Mesenteric fat pad (tissue), 1 donor: ENCODE data around the gene TFDP1. TPM values are rescaled to one million over a fixed set of nuclear protein-coding genes. Genes with fewer than 3 reads are reported as not detected.
A peak's percentile ranks its signal among the peaks of the same experiment; 100 is the strongest.

Source experiments
- DNase-seq: peaks from one replicate; pipeline ENCODE4 v3.0.0-alpha.2; 2020; ENCODE audit warnings: low spot score
- long read RNA-seq: library from polyadenylated mRNA; unstranded; transcript quantifications from one replicate; pipeline ENCODE4 v2.0.0, GENCODE V29; 2020
- total RNA-seq: library from RNA; stranded (reverse); fragmentation: NEBNext Ultra II Directional; extraction: Animal tissue kit (Norgen Biotek cat#: 25700); gene quantifications from one replicate; pipeline ENCODE4 v1.2.1, GENCODE V29; 2021
- donor health status: DM: yes; HTN: yes; CAD: no.

Gene TFDP1, protein sequence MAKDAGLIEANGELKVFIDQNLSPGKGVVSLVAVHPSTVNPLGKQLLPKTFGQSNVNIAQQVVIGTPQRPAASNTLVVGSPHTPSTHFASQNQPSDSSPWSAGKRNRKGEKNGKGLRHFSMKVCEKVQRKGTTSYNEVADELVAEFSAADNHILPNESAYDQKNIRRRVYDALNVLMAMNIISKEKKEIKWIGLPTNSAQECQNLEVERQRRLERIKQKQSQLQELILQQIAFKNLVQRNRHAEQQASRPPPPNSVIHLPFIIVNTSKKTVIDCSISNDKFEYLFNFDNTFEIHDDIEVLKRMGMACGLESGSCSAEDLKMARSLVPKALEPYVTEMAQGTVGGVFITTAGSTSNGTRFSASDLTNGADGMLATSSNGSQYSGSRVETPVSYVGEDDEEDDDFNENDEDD
- 66.4 TPM for total RNA-seq
- long read RNA-seq, partial matches to known transcripts = 11 of 38 reads
- long read RNA-seq, other reads (novel, unspliced or antisense) = 27 of 38 reads

GRCh38 chr13:113584205-113584869, at the start of gene TFDP1:
Gene TFDP1, plus strand, starts transcription at chr13:113584753. Its CDS starts 1,085 bp downstream, at chr13:113585838.
- peak; percentile 92 for DNase-seq

- DNase-seq = peak; percentile 64
These were observed 49.2 kb upstream of the TFDP1 start for GRCh38 chr13:113535381-113535781.

GRCh38 chr13:113536461-113537110, 48.0 kb upstream of the TFDP1 start:
- peak; percentile 57 for DNase-seq

DNA sequence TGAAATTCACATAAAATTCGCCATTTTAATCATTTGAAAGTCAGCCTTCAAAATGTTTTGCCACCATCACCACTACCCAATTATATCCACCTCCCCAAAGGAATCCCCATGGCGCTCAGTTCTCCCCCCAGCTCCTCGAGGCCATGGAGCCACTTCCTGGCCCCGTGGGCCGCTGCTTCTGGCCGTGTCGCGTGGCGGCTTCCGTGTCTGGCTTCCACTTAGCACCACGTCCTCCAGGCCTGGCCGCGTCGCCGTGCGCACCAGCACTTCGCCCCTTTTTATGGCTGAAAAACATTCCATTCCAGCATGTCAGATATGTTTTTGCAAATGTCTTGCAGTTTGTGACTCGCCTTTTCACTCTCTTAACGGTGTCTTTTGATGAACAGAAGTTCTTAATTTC, 47.3 kb upstream of the TFDP1 start:
- peak; percentile 37 for DNase-seq

DNA sequence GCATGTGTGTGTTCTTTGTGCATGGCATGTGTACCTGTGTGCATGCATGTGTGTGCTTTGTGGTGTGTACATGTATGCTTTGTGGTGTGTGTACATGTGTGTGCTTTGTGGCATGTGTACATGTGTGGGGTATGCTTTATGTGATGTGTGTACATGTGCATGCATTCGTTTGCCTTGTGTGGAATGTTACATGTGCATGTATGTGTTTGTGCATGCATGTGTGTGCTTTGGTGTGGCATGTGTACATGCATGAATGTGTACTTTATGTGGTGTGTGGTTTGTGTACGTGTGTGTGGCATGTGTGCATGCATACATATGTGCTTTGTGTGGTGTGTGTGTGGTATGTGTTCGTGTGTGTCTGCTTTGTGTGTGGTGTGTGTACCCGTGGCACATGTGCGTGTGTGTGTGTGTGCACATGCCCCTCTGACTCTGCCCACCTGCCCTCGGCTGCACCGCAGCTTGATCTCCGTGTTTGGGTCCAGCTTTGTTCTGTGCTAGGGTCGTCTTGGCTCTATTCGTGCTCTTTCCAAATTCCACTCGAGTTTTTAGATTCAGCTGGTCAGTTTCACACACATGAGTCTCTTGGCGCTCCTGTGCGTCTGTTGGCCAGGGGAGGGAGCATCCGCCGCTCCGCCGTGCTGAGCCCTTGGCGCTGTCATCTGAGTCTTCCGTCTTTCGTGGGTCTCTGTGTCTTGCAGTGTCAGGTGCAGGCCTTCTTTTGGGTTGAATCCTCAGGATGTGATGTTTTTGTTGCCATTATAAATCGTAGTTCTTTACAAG, 46.5 kb upstream of the TFDP1 start:
- DNase-seq = peak; percentile 60

- peak; percentile 72 for DNase-seq
These were observed 45.9 kb upstream of the TFDP1 start for GRCh38 chr13:113538689-113539058.

DNA sequence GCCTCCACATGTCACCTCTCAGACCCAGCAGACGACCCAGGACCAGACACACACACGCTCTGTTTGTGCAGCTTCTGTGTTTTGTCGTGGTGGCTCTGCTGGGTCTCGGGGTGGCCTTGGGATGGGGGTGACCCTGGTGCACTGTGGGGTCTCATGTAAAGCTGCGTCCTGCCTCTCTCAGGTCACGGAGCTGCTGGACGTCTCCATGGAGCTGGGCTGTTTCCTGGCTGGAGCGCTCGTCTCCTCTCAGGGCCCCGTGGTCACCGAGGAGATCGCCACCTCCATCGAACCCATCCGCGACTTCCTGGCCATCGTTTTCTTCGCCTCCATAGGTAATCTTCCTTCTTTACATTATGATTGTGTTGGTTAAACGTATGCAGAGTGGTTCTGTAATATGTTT, 45.4 kb upstream of the TFDP1 start:
- peak; percentile 59 for DNase-seq

DNA sequence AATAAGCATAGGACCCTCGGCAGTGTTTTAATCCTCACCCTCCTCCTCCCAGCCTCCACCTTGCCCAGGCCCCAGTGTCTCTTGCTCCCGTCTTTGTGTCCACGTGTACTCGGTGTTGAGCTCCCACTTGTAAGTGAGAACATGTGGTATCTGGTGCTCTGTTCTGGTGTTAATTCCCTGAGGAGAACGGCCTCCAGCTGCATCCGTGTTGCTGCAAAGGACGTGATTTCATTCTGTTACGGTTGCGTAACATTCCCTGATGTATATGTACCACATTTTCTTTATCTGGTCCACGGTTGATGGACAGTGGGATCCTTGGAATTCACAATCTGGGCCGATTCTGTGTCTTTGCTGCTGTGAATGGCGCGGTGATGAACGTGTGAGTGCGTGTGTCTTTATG, 44.7 kb upstream of the TFDP1 start:
- DNase-seq = no peak

DNA sequence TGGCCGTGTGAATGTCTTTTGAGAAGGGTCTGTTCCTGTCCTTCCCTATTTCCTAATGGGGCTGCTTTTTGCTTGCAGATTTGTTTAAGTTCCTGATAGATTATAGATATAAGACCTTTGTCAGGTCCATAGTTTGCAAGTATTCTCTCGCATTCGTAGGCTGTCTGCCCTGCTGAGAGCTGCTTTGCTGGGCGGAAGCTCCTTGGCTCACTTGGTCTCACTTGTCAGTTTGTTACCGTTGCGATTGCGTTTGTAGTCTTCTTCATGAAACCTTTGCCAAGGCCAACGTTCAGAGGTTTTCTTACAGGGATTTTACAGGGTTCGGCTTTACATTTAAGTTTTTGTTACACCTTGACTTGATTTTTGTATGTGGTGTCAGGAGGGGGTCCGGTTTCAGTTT, 44.0 kb upstream of the TFDP1 start:
- DNase-seq = no peak

DNA sequence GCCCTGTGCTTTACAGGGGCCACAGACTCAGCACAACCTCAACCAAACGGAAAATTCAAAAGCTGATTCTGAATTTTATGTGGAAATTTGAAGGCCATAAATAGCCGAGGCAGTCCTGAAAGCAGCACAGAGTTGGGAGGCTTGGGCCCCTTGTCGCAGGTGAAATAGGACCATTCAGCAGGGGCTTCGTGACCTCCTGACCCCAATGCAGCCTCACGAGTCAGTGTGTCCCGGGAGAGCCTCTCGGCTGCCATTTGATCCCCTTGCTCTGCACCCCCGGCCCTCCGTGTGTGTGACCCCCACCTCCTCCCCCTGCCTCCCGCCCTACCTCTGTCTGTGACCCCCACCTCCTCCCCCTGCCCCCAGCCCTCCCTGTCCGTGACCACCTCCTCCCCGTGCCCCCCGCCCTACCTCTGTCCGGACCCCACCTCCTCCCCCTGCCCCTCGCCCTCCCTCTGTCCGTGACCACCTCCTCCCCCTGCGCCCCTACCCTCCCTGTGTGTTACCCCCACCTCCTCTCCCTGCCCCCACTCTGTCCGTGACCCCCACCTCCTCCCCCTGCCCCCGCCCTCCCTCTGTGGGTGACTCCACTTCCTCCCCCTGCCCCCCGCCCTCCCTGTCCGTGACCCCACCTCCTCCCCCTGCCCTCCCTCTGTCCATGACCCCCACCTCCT, 41.7 kb upstream of the TFDP1 start:
- DNase-seq = no peak

DNA sequence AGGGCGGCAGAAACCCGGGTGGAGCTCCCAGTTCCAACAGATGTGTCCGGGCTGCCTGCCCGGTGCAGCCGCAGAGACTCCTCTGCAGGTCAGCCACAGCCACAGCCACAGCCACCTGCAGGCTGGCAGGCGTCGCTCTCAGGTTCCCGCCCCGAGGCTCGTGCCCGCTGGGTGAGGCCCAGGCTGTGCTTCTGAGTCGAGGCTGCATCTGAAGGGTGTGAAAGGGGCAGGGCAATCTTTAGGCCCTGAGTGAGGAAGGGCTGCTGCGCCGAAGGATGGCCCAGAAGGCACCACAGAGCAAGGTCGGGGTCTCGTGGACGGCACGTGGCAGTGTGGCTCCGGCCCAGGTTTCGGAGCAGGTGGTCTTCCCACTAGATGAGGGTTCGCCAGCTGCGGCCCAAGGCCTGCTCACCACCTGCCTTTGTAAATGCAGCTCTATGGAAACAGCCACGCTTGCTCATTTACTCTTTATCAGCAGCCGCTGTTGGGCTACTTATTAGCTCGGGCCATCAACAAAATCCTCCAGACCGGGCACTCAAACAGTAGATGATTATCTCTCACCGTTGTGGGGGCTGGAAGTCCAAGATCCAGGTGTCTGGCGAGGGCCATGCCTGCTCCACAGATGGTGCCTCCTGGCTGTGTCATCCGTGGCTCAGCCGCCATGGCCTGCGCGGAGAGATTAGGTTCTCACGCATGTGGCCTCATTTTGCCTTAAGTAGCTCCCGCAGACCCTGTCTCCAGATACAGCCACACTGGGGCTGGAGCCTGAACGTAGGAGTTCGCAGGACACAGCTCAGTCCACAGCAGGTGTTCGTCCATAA, 40.3 kb upstream of the TFDP1 start:
- peak; percentile 83 for DNase-seq

- DNase-seq = peak; percentile 47
These were observed 39.7 kb upstream of the TFDP1 start for GRCh38 chr13:113544896-113545295.

GRCh38 chr13:113545455-113545930, 39.1 kb upstream of the TFDP1 start:
- DNase-seq = peak; percentile 80

DNA sequence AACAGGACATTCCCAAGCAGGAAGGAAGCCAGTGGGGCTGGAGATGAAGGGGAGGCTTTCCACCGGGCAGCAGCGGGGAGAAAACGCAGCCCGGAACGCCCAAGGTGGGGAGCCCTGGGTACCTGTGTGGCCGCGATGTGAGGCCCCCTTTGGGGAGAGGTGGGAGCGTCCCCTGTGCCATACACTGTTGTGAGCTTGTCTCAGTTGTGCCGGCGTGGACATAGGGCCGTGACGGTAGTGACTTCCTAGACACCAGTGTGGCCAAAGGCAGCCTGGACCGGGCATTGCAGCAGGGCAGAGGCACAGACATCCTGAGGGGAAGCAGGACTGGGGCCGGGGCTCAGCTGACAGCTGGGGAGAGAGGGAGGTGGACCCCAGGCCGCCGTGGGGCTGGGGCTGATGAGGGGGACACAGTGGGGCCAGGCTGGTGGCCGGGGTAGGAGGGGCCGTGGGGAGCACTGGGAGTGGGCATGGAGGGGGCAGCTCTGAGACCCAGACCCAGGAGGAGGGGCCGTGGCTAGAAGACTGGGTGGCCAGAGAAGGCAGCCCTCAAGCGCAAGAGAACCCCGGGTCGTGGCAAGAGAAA, 38.5 kb upstream of the TFDP1 start:
- peak; percentile 87 for DNase-seq

GRCh38 chr13:113546571-113547237, 37.8 kb upstream of the TFDP1 start:
- DNase-seq = peak; percentile 89

DNA sequence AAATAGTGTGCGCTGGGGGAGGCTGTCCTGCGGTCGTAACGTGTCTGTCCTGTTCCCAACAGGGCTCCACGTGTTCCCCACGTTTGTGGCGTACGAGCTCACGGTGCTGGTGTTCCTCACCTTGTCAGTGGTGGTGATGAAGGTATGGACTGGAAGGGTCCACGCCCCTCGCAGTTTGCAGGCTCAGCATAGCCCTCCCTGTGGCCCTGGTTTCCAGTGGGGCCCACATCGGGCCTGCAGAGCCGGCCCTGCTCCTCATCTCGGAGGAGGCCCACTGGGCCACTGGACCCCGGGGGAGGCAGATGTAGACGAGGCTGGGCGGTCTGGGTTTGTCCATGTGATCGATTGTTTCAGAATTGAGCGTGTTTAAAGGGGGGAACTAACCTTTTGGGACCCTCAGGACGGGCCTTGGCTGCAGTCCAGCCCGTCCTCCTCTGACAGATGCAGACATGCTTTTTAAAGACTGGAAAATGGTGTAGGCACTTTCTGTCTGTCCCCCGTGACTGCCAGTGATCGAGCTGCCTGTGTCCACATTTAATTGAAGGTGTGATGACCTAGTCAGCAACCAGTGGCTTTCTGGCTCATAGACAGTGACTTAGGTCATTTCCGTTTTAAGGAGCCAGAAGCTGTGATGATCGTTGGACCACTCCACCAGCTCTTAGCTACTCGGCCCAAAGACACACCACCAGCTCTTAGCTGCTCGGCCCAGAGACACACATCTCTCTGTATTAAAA, 37.1 kb upstream of the TFDP1 start:
- peak; percentile 55 for DNase-seq

DNA sequence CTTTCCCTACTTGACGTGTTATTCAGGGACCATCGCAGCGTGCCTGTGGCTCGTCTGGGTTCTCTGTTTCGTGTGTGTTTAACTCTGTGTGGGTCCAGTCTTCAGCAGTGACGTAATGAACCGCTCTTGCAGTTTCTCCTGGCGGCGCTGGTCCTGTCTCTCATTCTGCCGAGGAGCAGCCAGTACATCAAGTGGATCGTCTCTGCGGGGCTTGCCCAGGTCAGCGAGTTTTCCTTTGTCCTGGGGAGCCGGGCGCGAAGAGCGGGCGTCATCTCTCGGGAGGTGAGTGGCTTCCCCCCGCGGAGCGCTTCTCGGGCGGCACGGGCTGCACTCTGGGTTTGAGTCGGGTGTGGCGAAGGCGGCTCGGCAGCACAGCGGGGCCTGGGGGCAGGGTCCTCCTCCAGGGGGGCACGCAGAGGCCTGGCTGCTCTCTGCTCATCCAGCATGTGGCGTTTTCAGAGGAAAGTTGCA, 36.3 kb upstream of the TFDP1 start:
- DNase-seq = peak; percentile 89
